A549 treated with AZD9567 at 1 μM for 4 hours (cell line): Measurements from ENCODE around the gene FAM216A. TPM values are rescaled to one million over a fixed set of nuclear protein-coding genes. Genes with fewer than 3 reads are reported as not detected.

Experiments used
- total RNA-seq: library from RNA; stranded (reverse); fragments of 200-300 nt; extraction: Qiagen RNA extraction; gene quantifications from 5 replicates; pipeline ENCODE4 v1.2.3, GENCODE V29; 2022; ENCODE audit not compliant: insufficient read depth

Gene FAM216A
- 14.0 to 21.0 TPM (median 19.4 TPM) in 5 replicates for total RNA-seq

DNA sequence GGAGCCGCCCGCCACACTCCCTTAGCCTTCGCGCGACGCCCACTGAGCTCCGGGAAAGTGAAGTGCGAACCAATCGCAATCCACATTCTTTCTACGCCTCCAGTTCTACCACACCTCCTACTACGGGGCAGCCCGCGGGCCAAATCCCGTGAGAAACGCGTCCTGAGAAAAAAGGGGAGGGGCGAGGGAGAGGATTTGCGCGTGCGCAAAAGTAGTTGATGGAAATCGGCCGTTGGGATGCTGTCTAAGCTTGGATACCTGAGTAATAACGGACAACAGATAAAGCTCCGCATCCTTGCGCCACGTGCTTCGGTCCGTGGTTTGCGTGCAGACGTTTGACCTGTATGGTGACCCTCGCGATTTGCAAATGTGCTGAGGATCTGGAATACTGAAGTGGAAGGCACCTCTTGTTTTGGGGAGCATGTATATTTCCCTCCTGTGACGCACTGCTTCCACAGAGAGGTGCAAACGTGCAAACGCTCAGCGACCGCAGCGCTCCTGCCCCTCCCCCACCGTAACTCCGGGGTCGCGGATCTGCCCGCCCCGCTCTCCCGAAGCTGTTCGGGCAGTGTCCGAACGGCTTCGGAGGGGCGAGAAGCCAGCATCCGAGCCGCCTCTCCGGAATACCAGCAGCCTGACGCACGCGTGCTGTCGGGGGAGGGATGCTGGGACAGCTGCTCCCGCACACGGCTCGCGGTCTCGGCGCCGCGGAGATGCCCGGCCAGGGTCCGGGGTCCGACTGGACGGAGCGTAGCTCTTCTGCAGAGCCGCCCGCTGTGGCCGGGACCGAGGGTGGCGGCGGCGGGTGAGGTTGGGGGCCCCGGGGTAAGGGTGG, at the start of gene FAM216A, which contains the start of gene GPN3:
Gene FAM216A (plus strand): TSS at position 632 of the 835 bp plus-strand sequence. CDS start 31 bp downstream, at position 663.
Gene GPN3 (minus strand): TSS at position 44 of the 835 bp plus-strand sequence. CDS start 54 bp downstream, outside the sequence.

DNA sequence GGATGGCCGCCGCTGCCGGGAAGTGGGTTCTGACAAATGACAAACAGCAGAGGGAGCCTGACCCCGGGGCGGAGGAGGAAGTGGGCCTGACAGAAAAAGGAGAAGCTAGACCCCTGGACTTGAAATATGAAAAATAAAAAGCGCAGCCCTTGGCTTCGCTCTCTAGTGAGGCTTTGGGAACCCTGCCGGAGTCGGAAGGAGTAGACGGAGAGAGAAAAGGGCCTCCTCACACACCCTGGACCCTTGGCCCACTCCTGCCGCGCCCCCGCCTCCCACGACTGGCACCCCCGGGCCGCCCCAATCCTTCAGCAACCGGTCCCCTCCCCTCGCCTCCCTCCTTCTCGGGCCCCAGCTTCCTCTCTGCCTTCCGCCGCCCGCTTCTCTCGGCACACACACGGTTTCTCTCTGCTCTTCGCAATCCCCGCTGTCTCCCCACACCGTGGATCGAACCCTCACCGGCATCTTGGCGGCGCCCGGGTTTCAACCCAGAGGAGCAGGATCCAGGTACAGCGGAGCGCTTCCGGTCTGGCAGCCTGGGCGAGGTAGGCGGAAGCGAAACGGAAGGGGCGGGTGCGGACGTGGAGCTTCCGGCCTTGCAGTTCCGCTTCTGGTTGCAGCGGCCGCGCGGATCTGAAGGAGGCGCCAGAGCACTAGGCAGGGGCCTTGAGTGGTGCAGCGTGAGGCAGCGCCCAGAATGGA, 18.7 kb upstream of the FAM216A start, which contains the start of gene ARPC3:
Gene ARPC3 (minus strand): TSS at position 539 of the 699 bp plus-strand sequence. CDS start 77 bp downstream, at position 462.

GRCh38 chr12:110501752-110502738, 33.4 kb downstream of the FAM216A start, which contains the start of the genes RAD9B and VPS29:
TSS of gene RAD9B (plus strand) at chr12:110502331. CDS start at chr12:110502338, 7 bp downstream.
TSS of gene VPS29 (minus strand) at chr12:110502111. CDS start at chr12:110502051, 60 bp downstream.

Other genes starting within 250 kb of the FAM216A start
- gene ATP2A2, start 187.6 kb upstream of the FAM216A start, total RNA-seq = 248 to 299 TPM (median 282 TPM) in 5 replicates
- gene ANAPC7, start 65.1 kb upstream of the FAM216A start, total RNA-seq = 50.5 to 55.6 TPM (median 53.7 TPM) in 5 replicates
- 434 to 614 TPM (median 442 TPM) in 5 replicates for gene ARPC3, start 18.5 kb upstream of the FAM216A start, total RNA-seq
- gene GPN3, start 588 bp upstream of the FAM216A start, total RNA-seq = 18.4 to 37.3 TPM (median 35.8 TPM) in 5 replicates
- gene VPS29, start 33.3 kb downstream of the FAM216A start, total RNA-seq = 145 to 192 TPM (median 154 TPM) in 5 replicates
- gene RAD9B, start 33.5 kb downstream of the FAM216A start, total RNA-seq = 0.26 to 0.40 TPM (median 0.32 TPM) in 4 of 5 replicates, not detected in the other
- 21.4 to 29.7 TPM (median 26.7 TPM) in 5 replicates for gene PPTC7, start 114.5 kb downstream of the FAM216A start, total RNA-seq
- 17.9 to 33.0 TPM (median 31.7 TPM) in 5 replicates for gene TCTN1, start 145.3 kb downstream of the FAM216A start, total RNA-seq
- gene HVCN1, start 220.3 kb downstream of the FAM216A start, total RNA-seq = 0.69 to 0.88 TPM (median 0.77 TPM) in 4 of 5 replicates, not detected in the other